HepG2 (cell line): ENCODE data around the gene FAM174B. TPM values are rescaled to one million over a fixed set of nuclear protein-coding genes. Genes with fewer than 3 reads are reported as not detected.

ENCODE experiments used
- BRD4 ChIP-seq: sonication (generic); formaldehyde crosslinking; IDR thresholded peaks from 2 replicates; pipeline ENCODE4 v1.4.0; 2020; ENCODE audit warnings: missing genetic modification reagents
- EHMT2 ChIP-seq: fragments of 200-600 bp; sonication (generic); IDR thresholded peaks from 2 replicates; pipeline ENCODE4 v1.7.0; 2017; ENCODE audit warnings: antibody characterized with exemption, low read depth, low read length, borderline replicate concordance
- NFYB ChIP-seq: sonication (generic); formaldehyde crosslinking; IDR thresholded peaks from 2 replicates; pipeline ENCODE4 v1.4.0; 2020; ENCODE audit warnings: missing genetic modification reagents
- PAF1 ChIP-seq: IDR thresholded peaks from 2 replicates; pipeline ENCODE4 v1.6.1; 2016; ENCODE audit warnings: missing genetic modification reagents, missing compliant biosample characterization
- RFX3 ChIP-seq: IDR thresholded peaks from 2 replicates; pipeline ENCODE4 v1.6.1; 2016; ENCODE audit warnings: missing biosample characterization, missing genetic modification reagents
- SOX6 ChIP-seq, 2 experiments: fragments of 450-650 bp in 1 of 2; sonication (generic) in 1 of 2; formaldehyde crosslinking in 1 of 2; IDR thresholded peaks; 2 replicates each; pipeline versions ENCODE4 v1.4.0 to v1.6.1; 2017 to 2020; ENCODE audit warnings: antibody characterized with exemption in 1 of 2, mild to moderate bottlenecking in 1 of 2, missing genetic modification reagents in 1 of 2
- polyA plus RNA-seq, 8 experiments: library from polyadenylated mRNA; depleted of rRNA in 3 of 8; stranded (reverse) in 7 of 8; unstranded in 1 of 8; fragments of >200 nt; fragmentation: Illumina TruSeq in 4 of 8; extraction: Trizol in 4 of 8; gene quantifications; 2 replicates each; pipeline versions ENCODE4 v1.2.1 to v1.2.3, GENCODE V29; 2011 to 2016; ENCODE audit warnings: low read depth in 4 of 8, missing spikeins in 1 of 8, mixed read lengths in 1 of 8; ENCODE audit not compliant: insufficient read depth in 1 of 8
- total RNA-seq, 5 experiments: library from RNA; depleted of rRNA; stranded (reverse); fragments of >200 nt; fragmentation: Illumina TruSeq; extraction: Trizol; gene quantifications; 2 replicates each; pipeline ENCODE4 v1.2.3, GENCODE V29; 2016; ENCODE audit warnings: low read depth in 1 of 5
- TF ChIP-seq, protein P1 (sequence below): sonication (generic); formaldehyde crosslinking; conservative IDR thresholded peaks from 2 replicates; pipeline ENCODE4 v1.4.0; 2020; ENCODE audit warnings: missing genetic modification reagents

FAM174B gene
- total and polyA plus RNA-seq, 2 of the 13 experiments (the other 11 are each of a cell fraction or from before 2014, with no cell fraction given), result 0.90 to 2.1 TPM

DNA sequence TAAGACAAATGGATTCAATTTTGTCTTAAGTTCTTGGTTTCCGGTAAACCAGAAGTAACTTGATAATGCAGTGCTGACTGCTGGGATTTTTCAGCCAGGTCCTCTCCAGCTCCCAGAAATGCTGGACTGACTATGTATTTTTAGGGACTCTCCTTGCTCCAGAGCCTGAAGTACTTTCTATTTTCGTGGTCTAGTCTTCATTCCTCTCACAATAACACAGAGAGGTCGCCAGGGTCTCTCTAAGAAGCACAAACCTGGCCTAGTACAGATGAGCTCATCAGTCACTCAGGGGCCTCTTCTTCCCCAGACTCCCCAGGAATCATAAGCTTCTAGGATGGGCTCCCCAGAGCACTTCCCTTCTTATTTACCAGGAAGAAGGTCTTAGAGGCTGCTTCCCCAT lies 85.8 kb downstream of the FAM174B start (continued):
- TF ChIP-seq NFYB, result no peak
- TF ChIP-seq PAF1 (CRISPR knock-in tag), result no peak
- no peak for TF ChIP-seq BRD4 (CRISPR knock-in tag)
- TF ChIP-seq, protein P1, sequence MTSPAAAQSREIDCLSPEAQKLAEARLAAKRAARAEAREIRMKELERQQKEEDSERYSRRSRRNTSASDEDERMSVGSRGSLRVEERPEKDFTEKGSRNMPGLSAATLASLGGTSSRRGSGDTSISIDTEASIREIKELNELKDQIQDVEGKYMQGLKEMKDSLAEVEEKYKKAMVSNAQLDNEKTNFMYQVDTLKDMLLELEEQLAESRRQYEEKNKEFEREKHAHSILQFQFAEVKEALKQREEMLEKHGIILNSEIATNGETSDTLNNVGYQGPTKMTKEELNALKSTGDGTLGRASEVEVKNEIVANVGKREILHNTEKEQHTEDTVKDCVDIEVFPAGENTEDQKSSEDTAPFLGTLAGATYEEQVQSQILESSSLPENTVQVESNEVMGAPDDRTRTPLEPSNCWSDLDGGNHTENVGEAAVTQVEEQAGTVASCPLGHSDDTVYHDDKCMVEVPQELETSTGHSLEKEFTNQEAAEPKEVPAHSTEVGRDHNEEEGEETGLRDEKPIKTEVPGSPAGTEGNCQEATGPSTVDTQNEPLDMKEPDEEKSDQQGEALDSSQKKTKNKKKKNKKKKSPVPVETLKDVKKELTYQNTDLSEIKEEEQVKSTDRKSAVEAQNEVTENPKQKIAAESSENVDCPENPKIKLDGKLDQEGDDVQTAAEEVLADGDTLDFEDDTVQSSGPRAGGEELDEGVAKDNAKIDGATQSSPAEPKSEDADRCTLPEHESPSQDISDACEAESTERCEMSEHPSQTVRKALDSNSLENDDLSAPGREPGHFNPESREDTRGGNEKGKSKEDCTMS, result no peak
- no peak for TF ChIP-seq EHMT2
- TF ChIP-seq RFX3 (CRISPR knock-in tag), result no peak
- TF ChIP-seq SOX6 (IDR thresholded peaks at IDR 0.05), result no peak
- no peak for TF ChIP-seq SOX6 (CRISPR knock-in tag; IDR thresholded peaks at IDR 0.05)

Other genes with a start within 250 kb of the FAM174B start
- gene CHD2, start 244.5 kb upstream of the FAM174B start, total RNA-seq (2016; rRNA removed; fragmentation: Illumina TruSeq; extraction: Trizol), result 47.3 and 54.1 TPM in 2 replicates
- gene CHD2, start 244.5 kb upstream of the FAM174B start, polyA plus RNA-seq (2011; rRNA removed), result 54.0 and 71.7 TPM in 2 replicates